Frontal cortex (tissue), 4 donors: Measurements from ENCODE around the gene GPX5. TPM values are rescaled to one million over a fixed set of nuclear protein-coding genes. Genes with fewer than 3 reads are reported as not detected.
"Not testable (repeated sequence)": the region's sequence is repeated elsewhere in the genome, so short reads cannot be mapped to it uniquely, and the experiment has no call there.

ENCODE experiments used
- DNase-seq, 2 donors: peaks; one replicate each; pipeline ENCODE4 v3.0.0; 2012; ENCODE audit warnings: low spot score in 2 of 2
- FAIRE-seq: peaks from 2 replicates; lab custom pipeline; 2012; peaks lifted over from hg19 to GRCh38; lab: Jason Lieb, UNC
- total RNA-seq: library from RNA; depleted of rRNA; stranded (reverse); fragments of >200 nt; gene quantifications from one replicate; pipeline ENCODE4 v1.2.3, GENCODE V29; 2014
- donor health status: control.
- donor health status: control.
- donor health status: control.

GPX5 gene
- total RNA-seq, 1 donor from 2014 or later, result not detected

DNA sequence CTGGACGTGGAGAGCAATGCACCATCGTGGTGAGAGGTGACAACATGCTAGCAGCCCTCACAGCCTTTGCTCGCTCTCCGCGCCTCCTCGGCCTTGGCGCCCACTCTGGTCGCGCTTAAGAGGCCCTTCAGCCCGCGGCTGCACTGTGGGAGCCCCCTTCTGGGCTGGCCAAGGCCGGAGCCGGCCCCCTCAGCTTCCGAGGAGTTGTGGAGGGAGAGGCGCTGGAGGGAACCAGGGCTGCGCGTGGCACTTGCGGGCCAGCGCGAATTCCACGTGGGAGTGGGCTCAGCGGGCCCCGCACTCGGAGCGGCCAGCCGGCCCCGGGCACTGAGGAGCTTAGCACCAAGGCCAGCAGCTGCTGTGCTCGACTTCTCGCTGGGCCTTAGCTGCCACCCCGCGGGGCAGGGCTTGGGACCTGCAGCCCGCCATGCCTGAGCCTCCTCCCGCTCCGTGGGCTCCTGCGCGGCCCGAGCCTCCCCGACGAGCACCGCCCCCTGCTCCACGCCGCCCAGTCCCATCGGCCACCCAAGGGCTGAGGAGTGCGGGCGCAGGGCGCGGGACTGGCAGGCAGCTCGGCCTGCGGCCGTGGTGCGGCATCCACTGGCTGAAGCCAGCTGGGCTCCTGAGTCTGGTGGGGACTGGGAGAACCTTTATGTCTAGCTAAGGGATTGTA is 13.9 kb upstream of the GPX5 start:
- DNase-seq (no peak), FAIRE-seq (no peak)

DNA sequence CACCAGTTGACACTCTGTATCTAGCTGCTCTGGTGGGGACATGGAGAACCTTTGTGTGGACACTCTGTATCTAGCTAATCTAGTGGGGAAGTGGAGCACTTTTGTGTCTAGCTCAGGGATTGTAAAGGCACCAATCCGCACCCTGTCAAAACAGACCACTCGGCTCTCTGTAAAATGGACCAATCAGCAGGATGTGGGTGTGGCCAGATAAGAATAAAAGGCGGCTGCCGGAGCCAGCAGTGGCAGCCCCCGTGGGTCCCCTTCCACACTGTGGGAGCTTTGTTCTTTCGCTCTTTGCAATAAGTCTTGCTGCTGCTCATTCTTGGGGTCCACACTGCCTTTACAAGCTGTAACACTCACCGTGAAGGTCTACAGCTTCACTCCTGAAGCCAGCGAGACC is 13.3 kb upstream of the GPX5 start:
- FAIRE-seq, DNase-seq: not testable (repeated sequence)

GRCh38 chr6:28515676-28516075 is 10.0 kb upstream of the GPX5 start, which contains the start of gene GPX6:
Gene GPX6 (minus strand): TSS chr6:28515793. CDS start chr6:28515743, 50 bp downstream.
- FAIRE-seq (no peak), DNase-seq (no peak)

DNA sequence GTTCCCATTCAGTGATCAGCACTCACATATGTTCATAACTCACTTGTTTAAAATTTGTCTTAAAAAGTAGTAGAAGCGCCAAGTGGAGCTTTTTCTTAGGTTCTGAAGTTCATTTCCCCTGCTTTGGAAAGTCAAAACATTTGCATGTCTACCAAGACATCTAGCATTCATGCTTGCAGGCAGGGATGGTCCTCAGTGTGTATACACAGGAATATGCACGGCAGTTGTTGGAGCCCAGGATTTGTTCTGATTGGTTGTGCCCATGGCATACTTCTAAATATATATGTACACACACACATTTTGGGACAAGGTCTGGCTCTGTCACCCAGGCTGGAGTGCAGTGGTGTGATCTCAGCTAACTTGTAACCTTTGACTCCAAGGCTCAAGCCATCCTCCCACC is 7.7 kb upstream of the GPX5 start:
- DNase-seq, result no peak
- FAIRE-seq, result no peak

DNA sequence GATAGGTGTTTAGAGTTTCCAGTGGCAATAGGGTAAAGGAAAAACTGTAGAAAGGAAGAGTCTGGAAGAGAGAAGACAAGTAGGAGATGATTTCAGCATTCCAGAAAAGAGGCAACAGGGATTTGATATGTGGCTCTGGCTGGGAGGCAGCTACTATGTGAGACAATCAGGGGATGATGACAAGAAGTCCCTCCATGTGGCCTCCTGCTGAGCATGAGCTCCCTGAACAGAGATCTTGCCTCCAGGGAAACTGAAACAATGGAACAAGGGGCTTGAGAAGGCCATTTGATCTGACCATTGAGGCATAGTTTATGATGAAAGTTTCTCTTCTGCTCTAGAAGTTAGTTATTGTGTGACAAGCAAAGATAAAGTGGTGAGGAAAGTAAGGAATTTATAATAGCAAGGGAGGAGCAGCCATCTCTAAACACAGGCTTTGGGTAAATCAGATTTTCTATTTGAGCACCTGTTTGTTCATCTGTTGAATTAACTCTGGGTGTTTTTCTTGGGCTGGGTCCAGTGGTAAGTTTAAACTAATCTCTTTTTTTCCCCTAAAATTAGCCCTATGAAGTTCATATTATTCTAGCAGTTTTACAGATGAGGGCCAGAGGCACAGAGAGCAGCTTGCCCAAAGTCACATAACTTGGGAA is 3.0 kb upstream of the GPX5 start:
- no peak for DNase-seq
- FAIRE-seq, result no peak

DNA sequence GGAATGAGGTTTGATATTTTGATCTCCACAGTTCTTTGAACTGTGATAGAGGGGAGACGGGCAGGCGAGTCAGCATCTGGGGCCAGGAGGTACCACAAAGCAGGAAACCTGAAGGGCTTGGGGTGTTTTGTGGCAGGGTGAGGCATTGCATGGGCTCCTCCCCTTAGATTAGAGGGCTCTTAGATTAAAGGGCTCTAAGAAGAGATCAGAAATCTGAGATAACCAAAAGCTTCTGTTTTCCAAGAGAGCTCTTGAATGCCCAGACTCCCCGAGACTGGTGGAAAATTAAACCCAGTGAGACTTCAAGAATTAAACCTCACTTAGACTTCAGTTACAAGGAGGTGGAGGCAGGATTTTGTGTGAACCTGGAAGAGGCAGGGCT is 2.4 kb upstream of the GPX5 start:
- DNase-seq, result no peak
- FAIRE-seq, result no peak

DNA sequence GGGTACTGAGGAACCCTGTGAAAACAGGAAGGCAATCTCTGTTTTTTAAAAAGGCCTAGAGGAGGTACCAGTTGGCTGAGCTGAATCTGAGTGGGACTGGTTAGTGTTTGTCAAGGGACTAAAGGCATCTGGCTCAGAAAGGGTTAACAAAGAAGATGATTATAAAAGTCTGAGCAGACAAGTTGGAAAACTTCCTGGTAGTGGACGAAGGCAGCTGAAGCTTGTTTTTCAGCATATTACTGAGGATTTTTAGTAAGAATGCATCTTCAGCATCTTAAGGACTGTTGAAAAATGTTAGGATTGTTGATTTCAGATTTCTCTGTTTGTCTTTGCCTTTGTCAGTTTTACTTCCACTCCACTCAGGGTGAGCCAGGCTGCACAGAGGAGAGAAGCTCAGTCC is 5.1 kb downstream of the GPX5 start:
- DNase-seq, result no peak
- no peak for FAIRE-seq

DNA sequence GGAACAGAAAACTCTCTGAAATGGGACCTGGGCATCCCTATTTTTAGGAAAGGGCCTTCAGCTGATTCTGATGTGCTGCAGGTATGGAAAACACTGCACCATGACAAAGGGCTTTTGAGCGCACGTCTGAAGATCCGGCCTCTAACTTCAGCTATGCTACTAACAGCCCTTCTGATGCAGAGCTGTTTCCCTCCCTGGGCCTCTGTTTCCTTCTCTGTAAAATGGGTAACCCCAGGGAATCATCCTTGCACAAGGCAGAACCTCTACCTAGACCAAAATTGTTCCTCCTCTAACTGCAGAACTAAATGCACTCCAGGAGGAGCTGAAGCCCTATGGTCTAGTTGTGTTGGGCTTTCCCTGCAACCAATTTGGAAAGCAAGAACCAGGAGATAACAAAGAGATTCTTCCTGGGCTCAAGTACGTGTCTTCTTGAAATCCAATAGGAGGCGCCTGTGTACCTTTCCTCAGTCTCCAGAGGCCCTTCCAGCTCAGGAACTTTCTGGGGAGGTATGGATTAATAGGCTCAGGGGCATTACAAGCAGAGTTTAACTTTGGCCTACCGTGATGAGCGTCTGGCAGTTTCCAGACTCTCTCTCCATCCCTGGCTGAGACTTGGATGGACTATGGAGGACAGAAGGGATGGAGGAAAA is 5.9 kb downstream of the GPX5 start:
- no peak for FAIRE-seq
- no peak for DNase-seq

GRCh38 chr6:28534306-28534705 is 8.6 kb downstream of the GPX5 start:
- FAIRE-seq (no peak), DNase-seq (no peak)

- FAIRE-seq (no peak), DNase-seq (no peak)
These were observed 9.2 kb downstream of the GPX5 start for GRCh38 chr6:28534875-28535274.

DNA sequence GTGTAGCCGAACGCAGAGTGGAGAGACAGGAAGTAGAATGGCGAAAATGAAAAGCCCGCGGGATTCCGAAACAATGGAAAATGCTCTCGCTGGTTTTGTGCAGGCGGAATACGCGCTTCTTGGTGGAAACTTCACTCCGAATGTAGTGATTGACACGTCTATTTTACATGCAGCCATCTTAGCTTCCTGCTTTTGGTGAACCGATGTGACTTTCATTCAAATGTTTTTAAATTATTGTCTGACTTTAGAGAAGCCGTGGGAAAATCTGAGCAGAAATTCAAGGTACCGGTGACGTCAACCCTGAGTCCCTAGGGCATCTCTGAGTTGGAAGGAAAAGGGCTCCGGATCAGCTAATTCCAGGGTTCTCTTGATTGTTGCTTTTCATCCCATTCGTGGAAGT is 11.4 kb downstream of the GPX5 start:
- no peak for DNase-seq
- FAIRE-seq, result no peak

DNA sequence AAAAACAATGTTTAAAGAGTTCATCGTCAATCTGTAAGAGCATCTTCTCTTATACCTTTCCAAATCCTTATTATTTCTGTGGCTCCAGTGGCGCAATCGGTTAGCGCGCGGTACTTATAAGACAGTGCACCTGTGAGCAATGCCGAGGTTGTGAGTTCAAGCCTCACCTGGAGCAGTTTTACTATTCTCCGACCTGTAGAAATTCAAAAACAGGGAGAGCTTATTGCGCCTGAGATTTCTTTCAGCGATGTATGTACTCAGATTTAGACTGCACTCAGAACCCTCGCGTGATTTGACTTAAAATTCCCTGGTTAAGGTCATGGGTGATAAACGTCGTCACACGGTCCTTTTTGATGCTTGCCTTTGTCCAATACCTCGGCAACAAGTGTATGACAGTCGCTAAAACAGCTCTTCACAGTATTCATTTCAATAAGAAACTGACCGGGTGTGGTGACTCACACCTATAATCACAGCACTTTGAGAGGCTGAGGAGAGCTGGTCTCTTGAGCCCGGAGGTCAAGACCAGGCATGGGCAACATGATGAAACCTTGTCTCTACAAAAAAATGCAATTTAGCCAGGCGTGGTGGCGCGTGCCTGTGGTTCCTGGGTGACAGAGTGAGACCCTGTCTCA is 11.9 kb downstream of the GPX5 start:
- no peak for FAIRE-seq
- no peak for DNase-seq

DNA sequence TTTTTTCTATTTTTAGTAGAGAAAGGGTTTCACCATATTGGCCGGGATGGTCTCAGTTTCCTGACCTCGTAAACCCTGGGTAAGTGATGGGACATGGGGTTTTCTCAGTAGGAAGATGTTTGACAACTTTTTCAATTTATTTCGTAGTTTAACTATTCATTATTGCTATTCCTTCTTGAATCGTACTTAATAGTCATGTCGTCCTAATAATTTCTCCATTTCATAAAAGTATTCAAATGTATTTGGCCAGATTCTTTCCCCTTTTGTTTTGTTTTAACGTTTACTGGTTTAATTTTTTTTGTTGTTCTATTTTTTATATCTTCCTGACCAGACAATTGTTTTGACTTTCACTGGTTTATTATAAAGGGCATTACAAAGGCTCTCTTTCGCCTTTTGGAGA is 16.3 kb downstream of the GPX5 start:
- no peak for FAIRE-seq
- no peak for DNase-seq

DNA sequence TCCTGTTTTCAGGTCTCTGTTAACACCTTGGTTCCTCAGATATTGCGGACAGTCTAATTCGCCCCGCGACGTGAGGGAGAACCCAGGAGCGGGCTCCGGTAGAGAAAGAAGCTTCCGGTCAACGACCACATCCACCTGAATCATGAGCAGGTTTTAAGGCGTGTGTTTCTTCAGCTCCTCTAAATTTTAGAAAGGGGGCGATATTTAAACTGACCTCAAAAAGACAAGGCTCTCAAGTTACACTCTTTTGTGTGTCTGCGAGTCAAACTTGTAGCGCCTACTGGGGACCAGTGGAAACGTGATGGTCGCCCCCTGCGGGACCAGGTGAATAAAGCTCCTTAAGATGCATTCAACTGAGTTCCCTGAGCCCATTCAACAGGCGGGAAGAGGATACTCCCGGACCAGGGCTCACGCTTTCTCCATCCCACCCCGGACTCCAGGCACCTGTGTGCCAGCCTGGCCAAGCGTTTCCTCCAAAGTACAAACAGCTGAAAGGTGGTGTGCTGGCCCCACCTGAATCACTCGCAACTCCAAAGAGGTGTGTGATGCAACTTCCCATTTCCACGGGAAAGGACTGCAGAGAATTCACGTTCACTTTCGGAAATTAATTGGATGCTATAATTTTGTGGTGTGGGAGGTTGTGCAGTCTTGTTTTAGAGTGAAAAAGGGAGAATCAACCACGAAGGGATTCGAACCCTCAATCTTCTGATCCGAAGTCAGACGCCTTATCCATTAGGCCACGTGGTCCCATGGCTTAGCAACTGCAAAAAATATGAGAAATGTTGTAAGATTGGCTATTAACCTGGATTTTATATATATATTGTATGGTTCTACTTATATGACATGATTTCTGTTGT is 17.0 kb downstream of the GPX5 start:
- no peak for FAIRE-seq
- no peak for DNase-seq

GRCh38 chr6:28543651-28544610 is 18.2 kb downstream of the GPX5 start:
- no peak for FAIRE-seq
- no peak for DNase-seq

DNA sequence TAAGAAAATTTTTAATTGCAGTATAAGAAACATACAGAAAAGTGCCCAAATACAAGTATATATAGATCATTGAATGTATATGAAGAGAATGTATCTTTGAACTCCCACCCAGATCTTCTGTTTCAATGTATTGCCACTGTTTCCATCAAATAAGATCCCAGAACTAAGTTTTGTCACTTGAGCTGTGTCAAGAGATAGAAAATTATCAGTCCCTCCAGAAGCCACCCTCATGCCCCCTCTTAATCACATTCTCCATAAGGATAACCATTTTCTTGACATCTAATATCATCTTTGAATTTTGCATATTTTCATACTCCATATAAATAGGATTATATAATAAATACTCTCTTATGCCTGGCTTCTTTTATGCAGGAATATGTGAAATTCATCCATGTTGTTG is 20.3 kb downstream of the GPX5 start:
- no peak for DNase-seq
- no peak for FAIRE-seq

- FAIRE-seq, DNase-seq: not testable (repeated sequence)
These were observed 21.3 kb downstream of the GPX5 start for GRCh38 chr6:28547003-28547402.

- FAIRE-seq (no peak), DNase-seq (no peak)
These were observed 26.4 kb downstream of the GPX5 start for GRCh38 chr6:28551891-28552666.
